Effector CD8-positive, alpha-beta T cell (primary cell): ENCODE results near the gene SGSM2.
A peak's percentile ranks its signal among the peaks of the same experiment; 100 is the strongest.

Source experiments
- DNase-seq: peaks from one replicate; lab custom pipeline; 2025; lab: John Stamatoyannopoulos, UW

SGSM2 gene

DNA sequence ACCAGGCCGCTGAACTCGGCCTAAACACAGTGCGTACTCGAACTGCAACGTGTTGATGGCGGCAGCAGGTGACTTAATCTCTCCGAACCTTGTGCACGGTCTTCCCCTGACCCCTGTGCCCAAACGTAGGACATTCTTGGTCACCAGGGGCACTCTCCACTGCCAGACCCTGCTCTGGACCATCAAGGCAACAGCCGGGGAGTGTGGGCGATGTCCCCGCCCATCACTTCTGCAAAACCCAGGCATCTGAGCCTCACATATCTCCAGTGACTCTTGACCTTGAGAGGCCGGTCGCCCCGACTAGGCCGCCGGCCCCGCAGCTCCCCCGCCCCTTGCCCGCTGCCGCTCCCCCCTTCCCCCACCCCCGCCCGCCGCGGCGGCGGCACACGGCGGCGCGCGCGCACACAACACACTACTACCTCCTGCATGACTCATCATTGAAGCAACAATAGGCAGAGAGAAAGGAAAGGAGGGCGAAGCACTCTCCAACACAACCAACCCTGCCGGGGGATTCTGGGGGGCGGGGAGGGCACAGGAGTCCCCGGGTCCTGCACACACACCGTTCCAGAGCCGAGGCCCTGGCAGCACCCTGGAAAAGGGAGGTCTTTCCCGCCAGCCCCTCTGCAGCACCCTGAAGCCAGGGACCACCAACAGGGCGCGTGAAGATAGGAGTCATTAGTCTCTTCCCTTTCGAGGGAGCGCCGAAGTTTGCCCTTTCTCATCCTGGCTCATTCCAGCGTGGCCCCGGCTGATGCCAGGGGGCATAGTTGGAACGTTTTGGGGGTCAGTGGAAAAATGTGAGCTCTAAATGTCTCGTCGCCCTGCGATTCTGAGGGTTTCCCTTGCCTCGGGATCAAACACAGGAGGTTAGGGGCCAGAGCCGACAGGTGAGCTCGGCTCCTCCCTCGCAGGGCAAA lies 61.6 kb downstream of the SGSM2 start:
- DNase-seq = peak; percentile 32

- peak; percentile 86 for DNase-seq
Observed at GRCh38 chr17:2399572-2400473, 62.5 kb downstream of the SGSM2 start.

DNA sequence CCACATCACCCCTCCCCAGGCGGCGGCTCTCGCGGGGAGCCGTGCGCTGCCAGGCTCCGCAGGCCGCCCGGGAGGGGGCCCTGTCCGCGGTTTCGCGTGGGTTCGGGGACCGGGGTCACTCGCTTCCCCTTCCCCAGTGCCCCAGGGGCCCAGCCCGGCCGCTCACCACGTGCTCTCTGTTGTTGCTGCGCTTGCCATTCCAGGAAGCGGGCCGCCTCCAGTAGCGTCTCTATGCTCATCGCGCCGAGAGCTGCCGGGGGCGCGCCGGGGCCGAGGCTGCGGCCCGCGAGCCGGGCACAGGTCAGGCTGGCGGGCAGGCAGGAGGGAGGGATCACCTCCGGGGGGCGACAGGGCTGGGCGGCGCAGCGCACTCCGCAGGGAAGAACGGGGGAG lies 63.2 kb downstream of the SGSM2 start:
- peak; percentile 29 for DNase-seq

GRCh38 chr17:2400877-2401425 lies 63.6 kb downstream of the SGSM2 start, which contains the start of gene MNT:
Gene MNT, minus strand, starts transcription at chr17:2401060. Its CDS starts 348 bp downstream, at chr17:2400712.
- peak; percentile 89 for DNase-seq

DNA sequence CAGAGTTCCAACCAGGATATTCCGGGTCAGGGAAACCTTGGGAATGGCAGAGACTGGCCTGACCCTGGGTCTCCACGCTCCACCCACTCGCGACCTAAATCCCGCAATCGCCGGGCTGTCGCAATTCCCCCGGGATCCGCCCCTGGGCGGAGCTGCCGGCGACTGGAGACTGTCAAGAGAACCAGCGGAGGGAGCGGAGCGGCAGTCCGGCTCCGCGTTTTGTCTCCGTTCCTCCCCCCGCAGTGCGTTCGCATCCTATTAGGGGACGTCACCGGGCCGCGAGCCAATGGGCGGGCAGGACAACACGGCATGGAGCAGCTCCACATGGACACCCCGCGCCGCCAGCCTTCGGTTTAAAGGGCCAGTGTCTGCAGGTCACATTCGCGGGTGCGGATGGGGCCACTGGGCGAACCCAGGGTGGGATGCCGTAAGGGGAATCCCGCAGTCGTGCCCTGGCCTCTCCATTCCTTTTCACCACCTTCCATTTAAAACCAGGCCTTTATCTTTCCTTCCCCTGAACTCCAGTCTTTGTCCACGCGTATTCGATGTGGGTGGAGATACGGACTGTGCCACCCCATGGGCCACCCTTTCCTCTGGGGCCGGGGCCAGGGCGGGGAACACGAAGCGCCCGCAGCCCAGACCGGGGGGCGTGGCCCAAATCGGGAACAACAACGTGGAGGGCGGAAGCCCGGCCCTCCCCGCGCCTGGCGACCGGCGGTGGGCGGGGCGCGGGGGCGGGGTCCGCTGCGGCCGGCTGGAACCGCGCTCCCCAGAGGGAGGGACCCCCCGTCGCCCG lies 64.3 kb downstream of the SGSM2 start:
- DNase-seq = peak; percentile 99

DNA sequence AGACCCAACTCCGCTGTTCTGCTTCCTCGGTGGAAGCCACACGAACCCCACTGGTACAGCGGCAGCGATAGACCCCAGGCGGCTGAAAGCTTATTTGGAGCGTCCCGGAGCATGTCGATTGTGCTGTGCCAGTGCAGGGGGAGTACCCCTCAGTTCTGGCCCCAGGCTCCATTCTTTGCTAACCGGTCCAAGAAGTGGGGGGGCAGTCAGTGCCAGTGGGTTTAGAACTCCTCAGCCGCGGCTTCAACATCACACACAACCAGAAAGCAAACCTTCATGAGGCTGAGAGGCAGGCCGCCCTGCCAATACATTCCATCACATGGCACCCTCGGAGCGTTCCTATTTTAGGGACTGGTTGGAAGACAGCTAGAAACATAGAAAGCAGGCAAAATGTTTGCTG lies 65.2 kb downstream of the SGSM2 start:
- DNase-seq = no peak

- DNase-seq = no peak
Observed at GRCh38 chr17:2403044-2403443, 65.7 kb downstream of the SGSM2 start.

DNA sequence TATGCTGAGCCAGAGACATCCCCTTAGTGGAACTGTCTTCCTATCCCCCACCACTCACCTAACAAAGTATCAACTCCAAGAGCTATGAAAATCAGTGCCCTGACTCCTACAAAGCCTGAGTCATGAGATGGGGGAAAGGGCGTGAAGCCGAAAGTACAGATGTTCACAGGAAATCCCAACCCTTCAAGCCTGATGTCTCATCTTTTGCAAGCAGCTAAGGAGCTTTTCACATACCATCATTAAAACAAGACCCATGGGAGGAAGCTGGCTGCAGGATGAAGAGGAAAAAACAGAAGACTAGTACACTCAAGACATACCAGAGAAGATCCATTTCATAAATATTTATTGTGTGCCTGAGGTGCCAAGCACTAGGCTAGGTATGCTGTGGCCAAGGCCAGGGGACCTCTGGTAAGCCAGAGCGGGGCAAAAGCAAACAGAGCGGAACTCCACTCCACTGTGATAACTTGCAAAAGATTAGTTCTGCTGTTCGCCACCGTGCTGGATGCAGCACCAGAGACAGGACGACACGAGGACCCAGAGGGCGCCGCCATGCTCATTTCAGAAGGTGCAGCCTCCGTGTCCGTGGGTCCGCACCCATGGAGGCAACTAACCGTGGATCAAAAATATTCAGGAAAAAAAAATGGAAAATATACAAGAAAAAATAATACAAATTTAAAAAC lies 68.1 kb downstream of the SGSM2 start:
- DNase-seq = no peak

DNA sequence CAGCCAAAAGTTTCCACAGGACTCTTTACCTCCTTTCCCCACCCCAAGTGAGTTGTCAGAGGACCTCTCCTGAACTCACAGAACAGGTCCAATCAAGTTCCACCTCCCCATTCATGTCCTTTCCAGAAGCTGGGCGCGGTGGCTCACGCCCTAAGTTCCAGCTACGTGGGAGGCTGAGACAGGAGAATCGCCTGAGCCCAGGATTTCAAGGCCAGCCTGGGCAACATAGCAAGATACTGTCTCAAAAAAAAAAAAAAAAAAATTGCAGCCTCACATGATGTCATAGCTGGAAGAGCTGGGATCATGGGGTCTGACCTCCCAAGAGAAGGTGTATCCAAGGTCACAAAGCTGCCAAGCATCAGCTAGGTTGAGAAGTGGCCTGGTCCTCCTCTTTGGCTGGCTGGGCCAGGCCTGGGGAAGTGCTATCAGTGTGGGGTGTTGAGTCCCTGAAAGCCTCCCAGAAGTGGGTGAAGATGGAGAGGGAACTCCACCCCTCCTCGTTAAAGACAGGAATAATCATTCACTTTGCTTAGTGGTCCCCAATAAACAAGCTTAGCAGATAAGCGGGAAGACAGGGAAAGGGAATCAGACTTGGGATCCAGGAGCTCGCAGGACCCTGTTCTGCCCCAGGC lies 69.1 kb downstream of the SGSM2 start:
- DNase-seq = no peak

DNA sequence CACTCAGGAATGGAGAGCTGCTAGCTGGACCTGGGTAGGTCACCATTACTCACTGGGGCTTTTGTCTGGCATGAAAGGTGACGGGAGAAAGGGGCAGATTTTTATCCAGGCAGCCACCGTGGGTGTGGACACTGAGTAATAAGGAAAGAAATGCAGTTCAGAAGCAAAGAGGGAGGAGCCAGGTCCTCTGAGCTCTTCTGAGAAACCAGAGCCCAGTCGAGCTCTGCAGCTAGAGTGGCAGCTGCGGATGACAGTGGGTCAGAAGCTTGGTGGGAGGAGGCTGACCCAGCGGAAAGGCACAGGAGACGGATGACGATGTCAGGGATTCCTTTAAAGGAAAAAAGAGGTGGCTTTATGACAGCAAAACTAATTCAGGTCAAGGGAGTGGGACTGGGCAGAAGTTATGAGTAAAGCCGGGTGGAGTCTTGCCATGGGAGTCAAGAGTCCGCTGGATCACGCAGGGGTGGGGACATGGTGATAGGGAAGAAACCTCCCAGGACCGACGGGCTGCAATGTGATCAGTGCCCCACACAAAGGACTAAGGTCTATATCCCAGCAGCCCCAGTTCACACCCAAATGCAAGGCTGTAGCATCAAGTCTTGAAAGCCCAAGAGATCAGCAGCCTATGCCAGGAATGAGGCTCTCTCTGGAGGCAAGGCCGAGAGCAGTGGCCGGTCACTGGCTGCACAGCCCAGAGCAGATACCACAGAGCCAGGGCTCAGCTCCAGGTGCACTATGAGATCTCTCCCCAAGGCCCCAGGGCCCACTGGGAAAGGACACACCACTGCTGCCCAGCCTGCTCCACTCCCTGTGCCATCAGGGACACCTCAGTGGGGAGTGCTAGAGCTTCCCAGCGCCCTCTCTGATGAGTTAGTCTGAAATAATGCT lies 69.8 kb downstream of the SGSM2 start:
- no peak for DNase-seq

- DNase-seq = no peak
Observed at GRCh38 chr17:2410951-2411350, 73.7 kb downstream of the SGSM2 start.

- no peak for DNase-seq
Observed at GRCh38 chr17:2412561-2413021, 75.3 kb downstream of the SGSM2 start.

DNA sequence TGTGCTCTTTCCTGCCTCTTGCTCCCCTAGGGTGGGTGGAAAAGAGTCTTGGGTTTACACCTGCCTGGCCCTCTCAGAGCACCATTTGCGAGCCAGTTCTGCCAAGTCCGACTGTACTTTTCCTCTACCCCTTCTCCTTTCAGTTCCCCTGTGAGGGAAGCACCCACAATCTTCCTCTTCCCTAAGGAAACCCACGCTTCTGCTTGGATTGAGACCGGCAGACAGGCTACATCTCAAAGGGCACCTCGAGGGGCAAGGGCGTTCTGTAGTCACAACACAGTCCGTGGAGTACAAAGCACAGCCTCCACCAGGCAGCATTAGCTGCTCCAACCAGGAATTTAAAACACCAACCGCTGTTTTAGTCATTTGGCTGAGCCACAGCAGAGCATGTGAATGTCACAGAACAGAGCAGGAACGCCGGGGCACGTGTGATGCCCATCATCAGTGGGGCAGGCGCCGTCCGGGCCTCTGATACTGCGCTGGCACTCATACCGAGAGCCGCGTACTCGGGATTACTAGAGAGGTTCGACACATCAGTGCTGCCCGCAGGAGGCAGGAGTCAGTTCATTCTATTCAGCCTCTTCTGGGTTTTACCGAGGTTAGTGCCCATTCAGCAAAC lies 77.3 kb downstream of the SGSM2 start:
- DNase-seq = no peak

- DNase-seq = no peak
Observed at GRCh38 chr17:2415081-2415480, 77.8 kb downstream of the SGSM2 start.

- DNase-seq = peak; percentile 86
Observed at GRCh38 chr17:2416010-2416734, 78.9 kb downstream of the SGSM2 start.

GRCh38 chr17:2418572-2418971 lies 81.3 kb downstream of the SGSM2 start:
- DNase-seq = no peak

GRCh38 chr17:2419486-2419885 lies 82.2 kb downstream of the SGSM2 start:
- DNase-seq = no peak

DNA sequence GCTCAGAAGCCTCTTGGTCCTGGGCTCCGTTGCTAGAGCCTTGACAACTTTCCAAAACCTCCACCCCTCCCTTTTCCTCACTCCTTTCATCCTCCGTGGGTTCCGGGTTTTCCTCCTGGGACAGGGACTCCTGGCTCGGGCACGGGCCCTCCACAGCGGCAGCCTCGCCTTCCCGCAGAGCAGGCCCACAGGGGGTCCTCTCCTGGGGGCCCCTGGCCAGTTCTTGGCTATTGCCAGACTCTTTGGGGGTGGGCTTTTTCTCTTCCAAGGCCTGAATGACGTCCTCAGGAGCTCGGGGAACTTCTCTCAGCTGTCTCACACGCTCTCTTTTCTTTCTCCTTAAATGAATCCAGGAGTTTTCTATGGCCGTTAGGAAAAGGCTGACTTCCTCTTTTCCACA lies 82.9 kb downstream of the SGSM2 start:
- no peak for DNase-seq
